Fibroblast of gingiva (primary cell): ENCODE results near the gene ATPAF2.

ENCODE experiments used
- DNase-seq: peaks from one replicate; pipeline ENCODE4 v3.0.0-alpha.2; 2011; ENCODE audit warnings: low read depth

The ATPAF2 gene

GRCh38 chr17:17985153-17985552, 53.8 kb downstream of the ATPAF2 start:
- no peak for DNase-seq

- no peak for DNase-seq
Observed at GRCh38 chr17:17983776-17984175, 55.2 kb downstream of the ATPAF2 start.

GRCh38 chr17:17983376-17983775, 55.6 kb downstream of the ATPAF2 start:
- DNase-seq = peak; percentile 28

- no peak for DNase-seq
Observed at GRCh38 chr17:17982801-17983200, 56.2 kb downstream of the ATPAF2 start.

- no peak for DNase-seq
Observed at GRCh38 chr17:17981330-17981729, 57.6 kb downstream of the ATPAF2 start.

GRCh38 chr17:17979778-17980177, 59.2 kb downstream of the ATPAF2 start:
- DNase-seq = no peak

- no peak for DNase-seq
Observed at GRCh38 chr17:17978481-17979424, 60.2 kb downstream of the ATPAF2 start.

- DNase-seq = no peak
Observed at GRCh38 chr17:17976931-17977570, 61.9 kb downstream of the ATPAF2 start.

- DNase-seq = no peak
Observed at GRCh38 chr17:17975436-17975835, 63.5 kb downstream of the ATPAF2 start.

- DNase-seq = no peak
Observed at GRCh38 chr17:17972952-17973254, 66.1 kb downstream of the ATPAF2 start.

GRCh38 chr17:17972126-17972951, 66.6 kb downstream of the ATPAF2 start, which contains the start of the genes DRC3 and TOM1L2:
Gene DRC3, plus strand, starts transcription at chr17:17972862. Its CDS starts 4,737 bp downstream, at chr17:17977599.
Gene TOM1L2, minus strand, starts transcription at chr17:17972400. Its CDS starts 87 bp downstream, at chr17:17972313.
- DNase-seq = peak; percentile 100

GRCh38 chr17:17971431-17972125, 67.4 kb downstream of the ATPAF2 start:
- DNase-seq = peak; percentile 19

- peak; percentile 31 for DNase-seq
Observed at GRCh38 chr17:17970699-17971430, 68.1 kb downstream of the ATPAF2 start.
